ENCODE measurements around the gene RNF115. TPM values are rescaled to one million over a fixed set of nuclear protein-coding genes. Genes with fewer than 3 reads are reported as not detected.

The RNF115 gene
- total and polyA plus RNA-seq, 2 donors (not counting 3 experiments of a cell fraction or from before 2014, with no cell fraction given): 7.6 to 17.3 TPM

DNA sequence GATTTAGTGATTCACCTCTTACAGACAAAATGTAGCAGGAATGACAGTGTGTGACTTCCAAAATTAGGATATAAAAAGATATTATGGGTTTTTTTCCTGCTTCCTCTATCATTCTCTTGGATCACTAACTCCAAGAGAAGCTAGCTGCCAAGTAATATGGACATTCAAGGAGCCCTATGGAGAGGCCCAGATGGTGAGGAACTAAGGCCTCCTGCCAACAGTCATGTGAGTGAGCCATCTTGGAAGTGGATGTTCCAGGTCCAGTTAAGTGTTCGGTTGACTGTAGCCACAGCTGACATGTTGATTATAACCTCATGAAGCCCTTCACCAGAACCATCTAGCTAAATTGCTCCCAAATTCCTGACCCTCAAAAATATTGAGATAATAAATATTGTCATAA lies 65.8 kb downstream of the RNF115 start:
- POLR2A ChIA-PET: no interaction called here
- dilution Hi-C loops (cut with MboI; ENCODE audit: extremely low pct_ligation_motif_present, low sequenced_read_pairs): no loop called here
- Histone ChIP-seq H4K20me1 (replicated peaks; ENCODE audit: control insufficient read depth, extremely low read depth, insufficient read depth, low read length) (no peaks in the 10 kb centered on the region), H3K4me2 (ENCODE audit: insufficient read depth, low read length) (no peak overlapping the region), H3K9ac (replicated peaks; ENCODE audit: extremely low read depth, insufficient read depth, low read length) (no peak overlapping the region), H3K4me3 (replicated peaks in 1 of 3; ENCODE audit: insufficient read depth in 1 of 3, low read depth in 1 of 3, low read length in 3 of 3) (no peak overlapping the region), H2AFZ (ENCODE audit: low read depth, low read length) (no peak overlapping the region), H3K27ac (ENCODE audit: insufficient read depth, low read depth, low read length) (no peak overlapping the region), H3K79me2 (ENCODE audit: control insufficient read depth, insufficient read depth, low read length) (no peaks in the 10 kb centered on the region), H3K9me1 (replicated peaks; ENCODE audit: control insufficient read depth, extremely low read depth, insufficient read depth, low read length) (no peaks in the 10 kb centered on the region), H3K36me3 (ENCODE audit: control insufficient read depth in 2 of 2, extremely low read depth in 1 of 2, insufficient read depth in 2 of 2, low read length in 2 of 2) (peaks cover 2 to 3% of the 10 kb centered on the region in 2 experiments), H3K4me1 (ENCODE audit: control insufficient read depth, extremely low read depth, insufficient read depth, low read length) (no peaks in the 10 kb centered on the region), H3K9me3 (replicated peaks; ENCODE audit: control insufficient read depth, insufficient read depth, low read length) (no peaks in the 10 kb centered on the region), H3K27me3 (ENCODE audit: control insufficient read depth in 2 of 2, insufficient read depth in 2 of 2, low read length in 2 of 2) (no peaks in the 10 kb centered on the region)
- no peak for TF ChIP-seq POLR2AphosphoS5 (IDR thresholded peaks at IDR 0.05; ENCODE audit: insufficient read depth, low read depth, low read length)
- TF ChIP-seq, protein P1, sequence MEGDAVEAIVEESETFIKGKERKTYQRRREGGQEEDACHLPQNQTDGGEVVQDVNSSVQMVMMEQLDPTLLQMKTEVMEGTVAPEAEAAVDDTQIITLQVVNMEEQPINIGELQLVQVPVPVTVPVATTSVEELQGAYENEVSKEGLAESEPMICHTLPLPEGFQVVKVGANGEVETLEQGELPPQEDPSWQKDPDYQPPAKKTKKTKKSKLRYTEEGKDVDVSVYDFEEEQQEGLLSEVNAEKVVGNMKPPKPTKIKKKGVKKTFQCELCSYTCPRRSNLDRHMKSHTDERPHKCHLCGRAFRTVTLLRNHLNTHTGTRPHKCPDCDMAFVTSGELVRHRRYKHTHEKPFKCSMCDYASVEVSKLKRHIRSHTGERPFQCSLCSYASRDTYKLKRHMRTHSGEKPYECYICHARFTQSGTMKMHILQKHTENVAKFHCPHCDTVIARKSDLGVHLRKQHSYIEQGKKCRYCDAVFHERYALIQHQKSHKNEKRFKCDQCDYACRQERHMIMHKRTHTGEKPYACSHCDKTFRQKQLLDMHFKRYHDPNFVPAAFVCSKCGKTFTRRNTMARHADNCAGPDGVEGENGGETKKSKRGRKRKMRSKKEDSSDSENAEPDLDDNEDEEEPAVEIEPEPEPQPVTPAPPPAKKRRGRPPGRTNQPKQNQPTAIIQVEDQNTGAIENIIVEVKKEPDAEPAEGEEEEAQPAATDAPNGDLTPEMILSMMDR (IDR thresholded peaks at IDR 0.05; ENCODE audit: extremely low read depth in 1 of 2, insufficient read depth in 1 of 2, low read depth in 1 of 2, low read length in 2 of 2): no peak
- no TSS peak for BruUV-seq (replicated peaks)
- intact Hi-C loops (cut with micrococcal nuclease): loop anchor here (10.0 kb wide), 1 partner anchor 67 kb away; the partner anchor contains the start of genes POLR3C and RNF115
- DNase-seq (ENCODE audit: low read depth, low spot score): no peak
- no peak for FAIRE-seq
- CTCF ChIA-PET: interaction anchor here (0.7 to 2.3 kb wide), 5 partner anchors 11 to 68 kb away, joined by 3 to 6 read pairs (median 3); no protein-coding TSS in a partner anchor

DNA sequence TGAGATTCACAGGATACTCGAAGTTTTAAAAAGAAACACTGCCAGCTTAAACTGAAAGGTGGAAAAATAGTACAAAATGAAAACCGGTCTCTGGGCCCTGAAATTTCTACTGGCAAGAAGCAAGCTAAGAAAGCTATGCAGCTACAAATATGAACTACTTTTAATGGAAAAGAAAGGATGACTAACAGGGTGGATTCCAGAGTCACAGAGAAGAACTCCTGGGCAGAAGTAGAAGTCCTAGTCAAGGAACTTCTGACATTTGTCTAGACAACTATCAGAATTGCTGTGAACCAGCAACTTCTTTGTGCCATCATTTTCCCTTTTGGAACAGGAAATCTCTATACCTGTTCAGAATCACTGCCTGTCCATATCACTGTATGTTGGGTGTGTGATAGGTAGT lies 66.5 kb downstream of the RNF115 start:
- no peak for DNase-seq (ENCODE audit: low read depth, low spot score)
- no peaks in the 10 kb centered on the region for H3K9me3 ChIP-seq (replicated peaks; ENCODE audit: control insufficient read depth, insufficient read depth, low read length)
- H3K4me1 ChIP-seq (ENCODE audit: control insufficient read depth, extremely low read depth, insufficient read depth, low read length): no peaks in the 10 kb centered on the region
- CTCF ChIA-PET: interaction anchor here (2.3 to 2.7 kb wide), 2 partner anchors 11 to 36 kb away, joined by 6 to 8 read pairs; no protein-coding TSS in a partner anchor
- no peak for FAIRE-seq
- no peak overlapping the region for H2AFZ ChIP-seq (ENCODE audit: low read depth, low read length)
- H4K20me1 ChIP-seq (replicated peaks; ENCODE audit: control insufficient read depth, extremely low read depth, insufficient read depth, low read length): no peaks in the 10 kb centered on the region
- no TSS peak for BruUV-seq (replicated peaks)
- no peaks in the 10 kb centered on the region for H3K79me2 ChIP-seq (ENCODE audit: control insufficient read depth, insufficient read depth, low read length)
- intact Hi-C loops (cut with micrococcal nuclease): loop anchor here (10.0 kb wide), 1 partner anchor 67 kb away; the partner anchor contains the start of genes POLR3C and RNF115
- POLR2A ChIA-PET: no interaction called here
- no peak for TF ChIP-seq MYC (IDR thresholded peaks at IDR 0.05; ENCODE audit: low read depth, low read length)
- TF ChIP-seq, protein P1 (IDR thresholded peaks at IDR 0.05; ENCODE audit: extremely low read depth in 1 of 2, insufficient read depth in 1 of 2, low read depth in 1 of 2, low read length in 2 of 2): no peak
- TF ChIP-seq FOS (IDR thresholded peaks at IDR 0.05; ENCODE audit: borderline replicate concordance, insufficient read depth, low read length): no peak
- no peak for TF ChIP-seq POLR2AphosphoS5 (IDR thresholded peaks at IDR 0.05; ENCODE audit: insufficient read depth, low read depth, low read length)
- TF ChIP-seq POLR2A (IDR thresholded peaks at IDR 0.05; ENCODE audit: low read depth, low read length): no peak
- TF ChIP-seq, protein P2, sequence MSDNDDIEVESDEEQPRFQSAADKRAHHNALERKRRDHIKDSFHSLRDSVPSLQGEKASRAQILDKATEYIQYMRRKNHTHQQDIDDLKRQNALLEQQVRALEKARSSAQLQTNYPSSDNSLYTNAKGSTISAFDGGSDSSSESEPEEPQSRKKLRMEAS (IDR thresholded peaks at IDR 0.05; ENCODE audit: insufficient read depth, insufficient read length): no peak
- H3K4me2 ChIP-seq (ENCODE audit: insufficient read depth, low read length): no peak overlapping the region
- H3K27me3 ChIP-seq (ENCODE audit: control insufficient read depth in 2 of 2, insufficient read depth in 2 of 2, low read length in 2 of 2): no peaks in the 10 kb centered on the region
- H3K27ac ChIP-seq (ENCODE audit: insufficient read depth, low read depth, low read length): no peak overlapping the region
- dilution Hi-C loops (cut with MboI; ENCODE audit: extremely low pct_ligation_motif_present, low sequenced_read_pairs): no loop called here
- H3K9ac ChIP-seq (replicated peaks; ENCODE audit: extremely low read depth, insufficient read depth, low read length): no peak overlapping the region
- peaks cover 2 to 6% of the 10 kb centered on the region in 2 experiments for H3K36me3 ChIP-seq (ENCODE audit: control insufficient read depth in 2 of 2, extremely low read depth in 1 of 2, insufficient read depth in 2 of 2, low read length in 2 of 2)
- H3K4me3 ChIP-seq (replicated peaks in 1 of 3; ENCODE audit: insufficient read depth in 1 of 3, low read depth in 1 of 3, low read length in 3 of 3): no peak overlapping the region
- no peaks in the 10 kb centered on the region for H3K9me1 ChIP-seq (replicated peaks; ENCODE audit: control insufficient read depth, extremely low read depth, insufficient read depth, low read length)
